Measurements from ENCODE around the gene PID1. TPM values are rescaled to one million over a fixed set of nuclear protein-coding genes. Genes with fewer than 3 reads are reported as not detected.

Gene PID1
- total RNA-seq, 2 donors from 2014 or later: 13.0 to 13.8 TPM

GRCh38 chr2:229027353-229028105, 243.6 kb downstream of the PID1 start:
- Histone ChIP-seq H3K9me3 (no peaks in the 10 kb centered on the region), H3K4me1 (no peaks in the 10 kb centered on the region), H3K27ac (no peak overlapping the region), H3K27me3 (no peaks in the 10 kb centered on the region), H3K4me3 (no peak overlapping the region), H3K36me3 (replicated peaks in 1 of 2; ENCODE audit: insufficient read depth in 1 of 2, low read depth in 2 of 2) (no peaks in the 10 kb centered on the region)
- TF ChIP-seq POLR2A (IDR thresholded peaks at IDR 0.05): no peak
- TF ChIP-seq, protein P1, sequence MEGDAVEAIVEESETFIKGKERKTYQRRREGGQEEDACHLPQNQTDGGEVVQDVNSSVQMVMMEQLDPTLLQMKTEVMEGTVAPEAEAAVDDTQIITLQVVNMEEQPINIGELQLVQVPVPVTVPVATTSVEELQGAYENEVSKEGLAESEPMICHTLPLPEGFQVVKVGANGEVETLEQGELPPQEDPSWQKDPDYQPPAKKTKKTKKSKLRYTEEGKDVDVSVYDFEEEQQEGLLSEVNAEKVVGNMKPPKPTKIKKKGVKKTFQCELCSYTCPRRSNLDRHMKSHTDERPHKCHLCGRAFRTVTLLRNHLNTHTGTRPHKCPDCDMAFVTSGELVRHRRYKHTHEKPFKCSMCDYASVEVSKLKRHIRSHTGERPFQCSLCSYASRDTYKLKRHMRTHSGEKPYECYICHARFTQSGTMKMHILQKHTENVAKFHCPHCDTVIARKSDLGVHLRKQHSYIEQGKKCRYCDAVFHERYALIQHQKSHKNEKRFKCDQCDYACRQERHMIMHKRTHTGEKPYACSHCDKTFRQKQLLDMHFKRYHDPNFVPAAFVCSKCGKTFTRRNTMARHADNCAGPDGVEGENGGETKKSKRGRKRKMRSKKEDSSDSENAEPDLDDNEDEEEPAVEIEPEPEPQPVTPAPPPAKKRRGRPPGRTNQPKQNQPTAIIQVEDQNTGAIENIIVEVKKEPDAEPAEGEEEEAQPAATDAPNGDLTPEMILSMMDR (IDR thresholded peaks at IDR 0.05): no peak
- intact Hi-C loops (cut with DNase I): no loop called here
- DNase-seq (no peak), ATAC-seq (no peak)
- WGBS, 2 donors: 73 to 74% methylated on average over 12 of the region's 12 CpGs

GRCh38 chr2:229025653-229026052, 245.4 kb downstream of the PID1 start:
- Histone ChIP-seq H3K27ac (no peak overlapping the region), H3K27me3 (no peaks in the 10 kb centered on the region), H3K9me3 (no peaks in the 10 kb centered on the region), H3K4me1 (no peaks in the 10 kb centered on the region), H3K36me3 (replicated peaks in 1 of 2; ENCODE audit: insufficient read depth in 1 of 2, low read depth in 2 of 2) (no peaks in the 10 kb centered on the region), H3K4me3 (no peak overlapping the region)
- intact Hi-C loops (cut with DNase I): no loop called here
- WGBS, 2 donors: 91 to 94% methylated on average over 10 to 20 of the region's 20 CpGs
- ATAC-seq: no peak
- DNase-seq: no peak
- TF ChIP-seq, protein P1 (IDR thresholded peaks at IDR 0.05): no peak
- no peak for TF ChIP-seq POLR2A (IDR thresholded peaks at IDR 0.05)

DNA sequence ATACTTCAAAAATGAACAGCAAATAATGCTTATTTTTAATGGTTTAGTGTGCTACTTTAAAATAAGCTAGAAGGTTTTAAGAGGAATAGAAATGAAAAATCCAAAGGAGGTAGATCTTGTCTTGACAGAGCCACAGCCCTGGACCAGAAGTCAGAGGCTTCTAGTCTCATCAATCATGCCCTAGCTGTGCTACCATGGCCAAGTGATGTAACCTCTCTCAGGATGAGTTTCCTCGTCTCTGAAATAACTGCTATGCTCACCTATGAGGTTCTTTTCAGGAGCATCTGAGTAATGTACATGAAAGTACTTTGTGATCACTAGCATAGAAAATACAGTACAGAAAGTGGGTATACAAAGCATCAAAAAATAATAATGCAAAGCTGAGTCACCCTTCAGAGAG, 248.4 kb downstream of the PID1 start:
- WGBS, 2 donors: 75 to 89% methylated on average over 1 of the region's 1 CpG
- intact Hi-C loops (cut with DNase I): no loop called here
- no peak for ATAC-seq
- Histone ChIP-seq H3K4me3 (no peak overlapping the region), H3K27ac (no peak overlapping the region), H3K9me3 (no peaks in the 10 kb centered on the region), H3K36me3 (replicated peaks in 1 of 2; ENCODE audit: insufficient read depth in 1 of 2, low read depth in 2 of 2) (no peaks in the 10 kb centered on the region), H3K27me3 (no peaks in the 10 kb centered on the region), H3K4me1 (no peaks in the 10 kb centered on the region)
- DNase-seq: no peak
- no peak for TF ChIP-seq POLR2A (IDR thresholded peaks at IDR 0.05)
- TF ChIP-seq, protein P1 (IDR thresholded peaks at IDR 0.05): no peak

- 64% methylated on average over 5 of the region's 5 CpGs for WGBS, 2 donors
Observed at GRCh38 chr2:229022071-229022470, 249.0 kb downstream of the PID1 start.

DNA sequence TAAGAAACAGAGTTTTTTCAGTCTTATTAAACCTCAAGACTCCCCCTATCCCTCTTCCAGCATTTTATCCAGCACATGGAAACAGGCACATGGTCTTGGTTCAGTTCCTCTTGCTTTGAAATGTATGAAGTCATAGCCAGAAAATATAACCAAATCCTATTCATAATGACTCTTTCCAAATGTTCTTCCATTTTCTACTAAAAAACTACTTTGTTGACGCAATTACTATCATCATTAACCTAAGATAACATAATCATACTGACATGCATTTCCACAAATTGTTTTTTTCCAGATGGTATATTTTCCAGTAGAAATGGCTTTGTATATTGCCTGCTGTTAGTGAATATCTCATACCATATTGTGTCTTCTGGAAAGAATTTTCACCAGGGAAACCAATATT, 261.3 kb downstream of the PID1 start:
- 52 to 56% methylated on average over 1 of the region's 1 CpG for WGBS, 2 donors
- no peak overlapping the region for H3K27ac ChIP-seq
- ATAC-seq: no peak

More at GRCh38 chr2:229022071-229022470, 249.0 kb downstream of the PID1 start:
- ATAC-seq (no peak), DNase-seq (no peak)
- H3K4me1 ChIP-seq: no peaks in the 10 kb centered on the region
- H3K4me3 ChIP-seq: no peak overlapping the region
- TF ChIP-seq POLR2A (IDR thresholded peaks at IDR 0.05): no peak
- no peaks in the 10 kb centered on the region for H3K36me3 ChIP-seq (replicated peaks in 1 of 2; ENCODE audit: insufficient read depth in 1 of 2, low read depth in 2 of 2)
- H3K9me3 ChIP-seq: no peaks in the 10 kb centered on the region
- no peaks in the 10 kb centered on the region for H3K27me3 ChIP-seq
- intact Hi-C loops (cut with DNase I): no loop called here
- H3K27ac ChIP-seq: no peak overlapping the region

More for the DNA sequence above, 261.3 kb downstream of the PID1 start:
- TF ChIP-seq, protein P1 (IDR thresholded peaks at IDR 0.05): no peak
- TF ChIP-seq POLR2A (IDR thresholded peaks at IDR 0.05): no peak
- Histone ChIP-seq H3K36me3 (replicated peaks in 1 of 2; ENCODE audit: insufficient read depth in 1 of 2, low read depth in 2 of 2) (no peaks in the 10 kb centered on the region), H3K4me1 (no peaks in the 10 kb centered on the region), H3K4me3 (no peak overlapping the region), H3K27me3 (no peaks in the 10 kb centered on the region), H3K9me3 (no peaks in the 10 kb centered on the region)
- DNase-seq: no peak
- intact Hi-C loops (cut with DNase I): no loop called here

Measured in body of pancreas (tissue), 4 donors.